Right lobe of liver (tissue), 6 donors: ENCODE data around the gene TEX264. TPM values are rescaled to one million over a fixed set of nuclear protein-coding genes. Genes with fewer than 3 reads are reported as not detected.

ENCODE experiments used
- ATAC-seq, 4 donors: fragments of 200-7000 bp; cut with Tn5 transposase; one replicate each; pipeline ENCODE4 v1.9.1; 2020; ENCODE audit warnings: mild to moderate bottlenecking in 4 of 4, moderate library complexity in 4 of 4
- DNase-seq, 3 donors: peaks; one replicate each; pipeline ENCODE4 v3.0.0-alpha.2; 2020
- H3K27ac ChIP-seq, 3 donors: fragments of 200-600 bp; one replicate each; pipeline ENCODE4 v1.8.0; 2022
- H3K27me3 ChIP-seq, 2 donors: fragments of 200-600 bp; one replicate each; pipeline ENCODE4 v1.8.0; 2022
- H3K36me3 ChIP-seq, 4 donors: fragments of 200-600 bp; sonication (generic) in 1 of 4; one replicate each; pipeline versions ENCODE4 v1.5.1 to v1.8.0; 2017 to 2022; ENCODE audit warnings: control low read depth in 1 of 4
- H3K4me1 ChIP-seq, 4 donors: fragments of 200-600 bp; sonication (generic) in 1 of 4; one replicate each; pipeline versions ENCODE4 v1.5.1 to v1.8.0; 2017 to 2022; ENCODE audit warnings: control low read depth in 1 of 4
- H3K4me3 ChIP-seq, 3 donors: fragments of 200-600 bp; one replicate each; pipeline ENCODE4 v1.8.0; 2022
- H3K9me3 ChIP-seq, 4 donors: fragments of 200-600 bp; sonication (generic) in 1 of 4; one replicate each; pipeline versions ENCODE4 v1.5.1 to v1.8.0; 2017 to 2022; ENCODE audit warnings: control low read depth in 1 of 4
- POLR2A ChIP-seq: fragments of 450-650 bp; IDR thresholded peaks from one replicate; pipeline ENCODE4 v1.6.1; 2017; ENCODE audit warnings: antibody characterized with exemption, mild to moderate bottlenecking
- WGBS: methylation state at CpG from one replicate; pipeline ENCODE4 v1.1.6; 2018; ENCODE audit warnings: low coverage, low lambda C conversion rate; ENCODE audit not compliant: insufficient coverage; ENCODE audit errors: missing lambda C conversion rate; 5-methylcytosine and 5-hydroxymethylcytosine counted together
- intact Hi-C, 2 donors: fragments of 100-400 bp; cut with DNase I; formaldehyde crosslinking; loops; one replicate each; pipeline versions ENCODE4 v1.11.2 to v1.14.1; 2022
- total RNA-seq, 6 experiments: library from RNA; depleted of rRNA in 2 of 6; stranded (reverse); fragments of >200 nt in 2 of 6; fragmentation: NEBNext Ultra II Directional in 3 of 6; extraction: Animal tissue kit (Norgen Biotek cat#: 25700) in 3 of 6; gene quantifications; one replicate each; pipeline versions ENCODE4 v1.1.0 to v1.2.4, GENCODE V29; 2016 to 2023
- TF ChIP-seq, protein P1 (sequence below), 4 donors: fragments of 200-600 bp in 3 of 4; fragments of 450-650 bp in 1 of 4; IDR thresholded peaks; one replicate each; pipeline versions ENCODE4 v1.5.1 to v1.8.0; 2016 to 2022; ENCODE audit warnings: antibody characterized with exemption in 4 of 4, mild to moderate bottlenecking in 2 of 4
- donor health status: DM: no; HTN: yes; CAD: no.
- donor health status: DM: no; HTN: no; CAD: no.
- donor health status: DM: no; HTN: no; CAD: no.
- donor health status: DM: no; HTN: yes; CAD: no.
- donor health status: DM: no; HTN: yes; CAD: no.

TEX264 gene
- total RNA-seq, 6 experiments from 2014 or later = 26.5 to 67.0 (median 40.8) TPM

GRCh38 chr3:51700403-51700802 is 29.4 kb downstream of the TEX264 start:
- TF ChIP-seq, protein P1, sequence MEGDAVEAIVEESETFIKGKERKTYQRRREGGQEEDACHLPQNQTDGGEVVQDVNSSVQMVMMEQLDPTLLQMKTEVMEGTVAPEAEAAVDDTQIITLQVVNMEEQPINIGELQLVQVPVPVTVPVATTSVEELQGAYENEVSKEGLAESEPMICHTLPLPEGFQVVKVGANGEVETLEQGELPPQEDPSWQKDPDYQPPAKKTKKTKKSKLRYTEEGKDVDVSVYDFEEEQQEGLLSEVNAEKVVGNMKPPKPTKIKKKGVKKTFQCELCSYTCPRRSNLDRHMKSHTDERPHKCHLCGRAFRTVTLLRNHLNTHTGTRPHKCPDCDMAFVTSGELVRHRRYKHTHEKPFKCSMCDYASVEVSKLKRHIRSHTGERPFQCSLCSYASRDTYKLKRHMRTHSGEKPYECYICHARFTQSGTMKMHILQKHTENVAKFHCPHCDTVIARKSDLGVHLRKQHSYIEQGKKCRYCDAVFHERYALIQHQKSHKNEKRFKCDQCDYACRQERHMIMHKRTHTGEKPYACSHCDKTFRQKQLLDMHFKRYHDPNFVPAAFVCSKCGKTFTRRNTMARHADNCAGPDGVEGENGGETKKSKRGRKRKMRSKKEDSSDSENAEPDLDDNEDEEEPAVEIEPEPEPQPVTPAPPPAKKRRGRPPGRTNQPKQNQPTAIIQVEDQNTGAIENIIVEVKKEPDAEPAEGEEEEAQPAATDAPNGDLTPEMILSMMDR (IDR thresholded peaks at IDR 0.05) = no peak
- TF ChIP-seq POLR2A = no peak
- Histone ChIP-seq H3K4me1 (no peaks in the 10 kb centered on the region), H3K4me3 (no peak overlapping the region), H3K9me3 (no peaks in the 10 kb centered on the region), H3K27me3 (no peaks in the 10 kb centered on the region), H3K27ac (no peak overlapping the region), H3K36me3 (peaks cover 0 to 35% (median 8%) of the 10 kb centered on the region in 4 donors)
- intact Hi-C loops = no loop called here
- DNase-seq (no peak), ATAC-seq (no peak)
- 100% methylated on average over 1 of the region's 2 CpGs for WGBS

- intact Hi-C loops = no loop called here
- no peak overlapping the region for H3K27ac ChIP-seq
- ATAC-seq (no peak), DNase-seq (peak in 1 of 3 donors; percentile 40)
- no peaks in the 10 kb centered on the region for H3K9me3 ChIP-seq
- H3K36me3 ChIP-seq = peaks cover 0 to 35% (median 8%) of the 10 kb centered on the region in 4 donors
- peaks cover 0 to 3% (median 0%) of the 10 kb centered on the region in 4 donors for H3K4me1 ChIP-seq
- H3K27me3 ChIP-seq = no peaks in the 10 kb centered on the region
- TF ChIP-seq POLR2A = no peak
- TF ChIP-seq, protein P1 (IDR thresholded peaks at IDR 0.05) = no peak
- no peak overlapping the region for H3K4me3 ChIP-seq
- 100% methylated on average over 1 of the region's 2 CpGs for WGBS
Measured at GRCh38 chr3:51702156-51702555, 31.1 kb downstream of the TEX264 start.

- intact Hi-C loops = no loop called here
- no peak for TF ChIP-seq POLR2A
- TF ChIP-seq, protein P1 (IDR thresholded peaks at IDR 0.05) = no peak
Measured at GRCh38 chr3:51703068-51703760, 32.2 kb downstream of the TEX264 start.

GRCh38 chr3:51703761-51704510 is 32.9 kb downstream of the TEX264 start:
- intact Hi-C loops = no loop called here
- H3K4me3 ChIP-seq = no peak overlapping the region
- peaks cover 0 to 24% (median 8%) of the 10 kb centered on the region in 4 donors for H3K36me3 ChIP-seq
- H3K27me3 ChIP-seq = no peaks in the 10 kb centered on the region
- DNase-seq (peak in 2 of 3 donors; percentile 10 to 28), ATAC-seq (no peak)
- H3K27ac ChIP-seq = no peak overlapping the region
- no peaks in the 10 kb centered on the region for H3K9me3 ChIP-seq
- H3K4me1 ChIP-seq = peaks cover 0 to 3% (median 0%) of the 10 kb centered on the region in 4 donors
- TF ChIP-seq, protein P1 (IDR thresholded peaks at IDR 0.05) = no peak
- TF ChIP-seq POLR2A = no peak
- WGBS = 33% methylated on average over 1 of the region's 12 CpGs

More at GRCh38 chr3:51703068-51703760, 32.2 kb downstream of the TEX264 start:
- no peak for ATAC-seq
- peaks cover 0 to 26% (median 8%) of the 10 kb centered on the region in 4 donors for H3K36me3 ChIP-seq
- no peak overlapping the region for H3K27ac ChIP-seq
- H3K4me3 ChIP-seq = no peak overlapping the region
- H3K9me3 ChIP-seq = no peaks in the 10 kb centered on the region
- WGBS = 50% methylated on average over 1 of the region's 6 CpGs
- DNase-seq = peak in 2 of 3 donors; percentile 6 to 11
- H3K4me1 ChIP-seq = peaks cover 0 to 3% (median 0%) of the 10 kb centered on the region in 4 donors
- no peaks in the 10 kb centered on the region for H3K27me3 ChIP-seq
